Vagina (tissue), 2 donors: ENCODE results near the gene KISS1R.

Experiments used
- POLR2A ChIP-seq, 2 donors: fragments of 450-650 bp; IDR thresholded peaks; one replicate each; pipeline ENCODE4 v1.6.1; 2017; ENCODE audit warnings: antibody characterized with exemption in 2 of 2, mild to moderate bottlenecking in 2 of 2, moderate library complexity in 2 of 2
- TF ChIP-seq, protein P1 (sequence below), 3 experiments: fragments of 450-650 bp in 2 of 3; fragments of 200-600 bp in 1 of 3; sonication (generic) in 1 of 3; IDR thresholded peaks; one replicate each; pipeline ENCODE4 v1.5.1; 2017 to 2019; ENCODE audit warnings: antibody characterized with exemption in 3 of 3, mild to moderate bottlenecking in 2 of 3, moderate library complexity in 2 of 3

- TF ChIP-seq, protein P1, sequence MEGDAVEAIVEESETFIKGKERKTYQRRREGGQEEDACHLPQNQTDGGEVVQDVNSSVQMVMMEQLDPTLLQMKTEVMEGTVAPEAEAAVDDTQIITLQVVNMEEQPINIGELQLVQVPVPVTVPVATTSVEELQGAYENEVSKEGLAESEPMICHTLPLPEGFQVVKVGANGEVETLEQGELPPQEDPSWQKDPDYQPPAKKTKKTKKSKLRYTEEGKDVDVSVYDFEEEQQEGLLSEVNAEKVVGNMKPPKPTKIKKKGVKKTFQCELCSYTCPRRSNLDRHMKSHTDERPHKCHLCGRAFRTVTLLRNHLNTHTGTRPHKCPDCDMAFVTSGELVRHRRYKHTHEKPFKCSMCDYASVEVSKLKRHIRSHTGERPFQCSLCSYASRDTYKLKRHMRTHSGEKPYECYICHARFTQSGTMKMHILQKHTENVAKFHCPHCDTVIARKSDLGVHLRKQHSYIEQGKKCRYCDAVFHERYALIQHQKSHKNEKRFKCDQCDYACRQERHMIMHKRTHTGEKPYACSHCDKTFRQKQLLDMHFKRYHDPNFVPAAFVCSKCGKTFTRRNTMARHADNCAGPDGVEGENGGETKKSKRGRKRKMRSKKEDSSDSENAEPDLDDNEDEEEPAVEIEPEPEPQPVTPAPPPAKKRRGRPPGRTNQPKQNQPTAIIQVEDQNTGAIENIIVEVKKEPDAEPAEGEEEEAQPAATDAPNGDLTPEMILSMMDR (IDR thresholded peaks at IDR 0.05) = no peak
- no peak for TF ChIP-seq POLR2A (IDR thresholded peaks at IDR 0.05)
These were observed 33.4 kb downstream of the KISS1R start for GRCh38 chr19:950352-951066.
